Karpas-422 (cell line): ENCODE results near the gene CEP57. TPM values are rescaled to one million over a fixed set of nuclear protein-coding genes. Genes with fewer than 3 reads are reported as not detected.
A peak's percentile ranks its signal among the peaks of the same experiment; 100 is the strongest.

ENCODE experiments used
- DNase-seq: peaks from one replicate; pipeline ENCODE4 v3.0.0-alpha.2; 2015
- H2AFZ ChIP-seq: fragments of 200-600 bp; sonication (generic); 2 replicates; pipeline ENCODE4 v1.6.1; 2014; ENCODE audit warnings: antibody characterized with exemption, low read length, mixed read lengths
- H3K27ac ChIP-seq: fragments of 200-600 bp; sonication (generic); 2 replicates; pipeline ENCODE4 v1.5.1; 2014; ENCODE audit warnings: mild to moderate bottlenecking, low read length, moderate library complexity
- H3K27me3 ChIP-seq: fragments of 200-600 bp; sonication (generic); 2 replicates; pipeline ENCODE4 v1.6.1; 2014; ENCODE audit warnings: low read length, mixed read lengths
- H3K36me3 ChIP-seq: fragments of 200-600 bp; sonication (generic); 2 replicates; pipeline ENCODE4 v1.6.1; 2014; ENCODE audit warnings: low read length, mixed read lengths; ENCODE audit not compliant: insufficient read depth
- H3K4me1 ChIP-seq: fragments of 200-600 bp; sonication (generic); 2 replicates; pipeline ENCODE4 v1.6.1; 2014; ENCODE audit warnings: mild to moderate bottlenecking, low read length, mixed read lengths
- H3K4me2 ChIP-seq: fragments of 200-600 bp; sonication (generic); 2 replicates; pipeline ENCODE4 v1.6.1; 2014; ENCODE audit warnings: low read length, low read depth, mild to moderate bottlenecking; ENCODE audit not compliant: poor library complexity, severe bottlenecking
- H3K4me3 ChIP-seq: fragments of 200-600 bp; sonication (generic); 2 replicates; pipeline ENCODE4 v1.5.1; 2014; ENCODE audit warnings: mild to moderate bottlenecking, antibody characterized with exemption, low read length, mixed read lengths
- H3K79me2 ChIP-seq: fragments of 200-600 bp; sonication (generic); 2 replicates; pipeline ENCODE4 v1.6.1; 2014; ENCODE audit warnings: mild to moderate bottlenecking, low read length, mixed read lengths
- H3K9ac ChIP-seq: fragments of 200-600 bp; sonication (generic); 2 replicates; pipeline ENCODE4 v1.6.0; 2014; ENCODE audit warnings: low read length
- H3K9me2 ChIP-seq: fragments of 200-600 bp; sonication (generic), shearing (Covaris generic); replicated peaks from 2 replicates; pipeline ENCODE4 v1.6.0; 2014; ENCODE audit warnings: mild to moderate bottlenecking, low read length, moderate library complexity; ENCODE audit not compliant: insufficient read depth
- H3K9me3 ChIP-seq: fragments of 300-700, 200-600 bp; sonication (generic); 2 replicates; pipeline ENCODE4 v1.6.1; 2014; ENCODE audit warnings: low read length, mixed read lengths
- H4K20me1 ChIP-seq: fragments of 200-600 bp; sonication (generic); 2 replicates; pipeline ENCODE4 v1.6.1; 2014; ENCODE audit warnings: mild to moderate bottlenecking, antibody characterized with exemption, low read length, low read depth; ENCODE audit not compliant: insufficient read depth
- total RNA-seq: library from RNA; depleted of rRNA; stranded (reverse); fragments of >200 nt; shearing (Covaris generic); gene quantifications from 2 replicates; pipeline ENCODE4 v1.2.3, GENCODE V29; 2014; ENCODE audit warnings: low replicate concordance

Gene CEP57
- total RNA-seq, 1 experiment from 2014 or later: 190 TPM

- Histone ChIP-seq H4K20me1 (no peaks in the 10 kb centered on the region), H3K4me1 (peaks cover 6% of the 10 kb centered on the region), H3K27me3 (no peaks in the 10 kb centered on the region), H3K27ac (no peak overlapping the region), H3K4me3 (no peak overlapping the region), H2AFZ (no peak overlapping the region), H3K36me3 (peaks cover 84% of the 10 kb centered on the region), H3K9ac (no peak overlapping the region), H3K9me3 (no peaks in the 10 kb centered on the region), H3K9me2 (no peaks in the 10 kb centered on the region), H3K79me2 (peaks cover 21% of the 10 kb centered on the region), H3K4me2 (no peak overlapping the region)
- no peak for DNase-seq
Observed at GRCh38 chr11:95829580-95830259, 39.4 kb downstream of the CEP57 start.

DNA sequence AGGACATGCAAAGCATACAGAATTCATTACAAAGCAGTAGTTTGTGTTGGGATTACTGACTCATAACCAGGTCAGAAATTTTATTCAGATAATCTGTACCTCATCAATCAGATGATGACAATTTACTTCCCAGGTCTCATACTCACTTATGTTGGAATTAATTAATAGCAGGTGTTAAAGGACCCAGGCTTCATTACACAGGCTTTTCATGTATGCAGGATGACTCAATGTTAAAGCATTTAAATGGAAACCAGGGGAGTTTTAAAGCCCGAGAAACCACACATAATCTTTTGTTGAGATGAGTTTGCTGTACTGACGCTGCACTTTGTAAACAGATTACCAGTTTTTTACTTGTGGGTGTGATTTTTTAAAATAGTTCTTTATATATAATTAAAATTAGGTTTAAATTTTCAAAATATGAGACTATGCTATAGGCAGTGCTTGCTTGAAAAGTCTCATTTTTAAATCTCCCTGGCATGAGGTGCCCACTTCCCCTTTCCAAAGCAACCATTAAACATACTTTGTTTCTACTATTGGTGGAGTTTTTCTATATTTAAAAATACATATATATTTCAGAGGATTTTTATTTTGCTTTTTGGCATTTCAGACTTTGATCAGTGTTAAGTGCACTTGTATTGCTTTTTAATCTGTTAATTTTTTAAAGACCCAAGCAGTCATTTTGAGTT is 41.0 kb downstream of the CEP57 start:
- Histone ChIP-seq H3K4me3 (no peak overlapping the region), H4K20me1 (no peaks in the 10 kb centered on the region), H3K27ac (peak overlapping the region; percentile 28), H3K79me2 (peaks cover 21% of the 10 kb centered on the region), H3K27me3 (no peaks in the 10 kb centered on the region), H3K4me2 (no peak overlapping the region), H2AFZ (no peak overlapping the region), H3K9me2 (no peaks in the 10 kb centered on the region), H3K4me1 (peaks cover 6% of the 10 kb centered on the region), H3K36me3 (peaks cover 86% of the 10 kb centered on the region), H3K9ac (no peak overlapping the region), H3K9me3 (no peaks in the 10 kb centered on the region)
- DNase-seq: peak; percentile 64

DNA sequence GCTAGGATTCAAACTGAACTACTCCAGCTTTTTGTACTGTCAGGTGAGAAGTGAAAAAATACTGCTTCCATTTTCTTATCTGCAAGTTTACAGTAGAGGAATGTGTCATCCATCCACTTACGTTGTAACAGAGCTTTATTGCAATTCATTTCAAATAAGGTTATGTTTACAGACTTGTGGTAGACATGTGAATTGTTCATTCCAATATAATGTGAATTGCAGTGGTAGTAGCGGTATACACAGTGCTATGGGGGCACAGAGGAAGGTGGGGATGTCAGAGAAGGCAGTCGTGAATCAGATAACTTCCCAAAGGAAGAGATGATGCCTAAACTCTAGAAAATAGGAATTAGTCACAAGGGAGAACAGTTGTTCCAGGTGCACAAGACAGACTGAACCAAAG is 42.5 kb downstream of the CEP57 start:
- H3K9me2 ChIP-seq: no peaks in the 10 kb centered on the region
- H3K9ac ChIP-seq: no peak overlapping the region
- peaks cover 87% of the 10 kb centered on the region for H3K36me3 ChIP-seq
- peaks cover 27% of the 10 kb centered on the region for H3K79me2 ChIP-seq
- H3K27me3 ChIP-seq: no peaks in the 10 kb centered on the region
- no peak overlapping the region for H3K27ac ChIP-seq
- no peak overlapping the region for H2AFZ ChIP-seq
- H3K4me2 ChIP-seq: no peak overlapping the region
- DNase-seq: no peak
- no peak overlapping the region for H3K4me3 ChIP-seq
- no peaks in the 10 kb centered on the region for H4K20me1 ChIP-seq
- H3K9me3 ChIP-seq: no peaks in the 10 kb centered on the region
- peaks cover 6% of the 10 kb centered on the region for H3K4me1 ChIP-seq

GRCh38 chr11:95833378-95833777 is 43.1 kb downstream of the CEP57 start:
- no peak overlapping the region for H3K27ac ChIP-seq
- peaks cover 33% of the 10 kb centered on the region for H3K79me2 ChIP-seq
- H3K27me3 ChIP-seq: no peaks in the 10 kb centered on the region
- H3K36me3 ChIP-seq: peaks cover 87% of the 10 kb centered on the region
- H3K9ac ChIP-seq: no peak overlapping the region
- no peaks in the 10 kb centered on the region for H3K9me2 ChIP-seq
- no peak overlapping the region for H2AFZ ChIP-seq
- H3K4me1 ChIP-seq: peaks cover 6% of the 10 kb centered on the region
- no peaks in the 10 kb centered on the region for H3K9me3 ChIP-seq
- H4K20me1 ChIP-seq: no peaks in the 10 kb centered on the region
- H3K4me2 ChIP-seq: no peak overlapping the region
- DNase-seq: no peak
- H3K4me3 ChIP-seq: no peak overlapping the region

DNA sequence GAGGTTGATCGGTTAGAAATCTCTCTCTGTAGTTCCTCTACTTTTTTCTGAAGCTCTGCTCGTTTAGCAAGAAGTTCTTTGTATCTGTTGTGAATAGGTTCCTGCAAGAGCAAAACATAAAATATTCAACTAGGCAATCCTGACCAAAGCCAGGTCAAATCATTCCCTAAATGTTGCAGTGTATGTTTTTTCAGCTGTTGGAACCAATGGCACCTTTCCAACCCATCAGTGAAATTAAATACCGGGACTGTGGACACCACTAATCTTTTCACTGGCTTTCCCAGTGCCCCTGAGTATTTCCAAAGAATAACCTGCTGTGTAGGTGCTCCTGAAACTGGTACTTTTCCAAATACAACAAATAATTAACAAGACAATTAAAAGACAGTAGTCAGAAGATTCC is 45.1 kb downstream of the CEP57 start:
- no peak overlapping the region for H3K4me2 ChIP-seq
- no peaks in the 10 kb centered on the region for H3K27me3 ChIP-seq
- DNase-seq: no peak
- H3K79me2 ChIP-seq: peaks cover 42% of the 10 kb centered on the region
- H3K9me2 ChIP-seq: no peaks in the 10 kb centered on the region
- no peak overlapping the region for H3K9ac ChIP-seq
- peaks cover 90% of the 10 kb centered on the region for H3K36me3 ChIP-seq
- H3K4me3 ChIP-seq: no peak overlapping the region
- no peaks in the 10 kb centered on the region for H3K9me3 ChIP-seq
- H3K4me1 ChIP-seq: peaks cover 6% of the 10 kb centered on the region
- H3K27ac ChIP-seq: no peak overlapping the region
- H4K20me1 ChIP-seq: no peaks in the 10 kb centered on the region
- no peak overlapping the region for H2AFZ ChIP-seq

GRCh38 chr11:95835768-95836488 is 45.6 kb downstream of the CEP57 start:
- Histone ChIP-seq H3K4me3 (no peak overlapping the region), H3K27ac (no peak overlapping the region), H3K4me2 (no peak overlapping the region), H3K9ac (no peak overlapping the region), H3K4me1 (peaks cover 4% of the 10 kb centered on the region), H3K27me3 (no peaks in the 10 kb centered on the region), H3K9me2 (no peaks in the 10 kb centered on the region), H2AFZ (no peak overlapping the region), H3K9me3 (no peaks in the 10 kb centered on the region), H3K79me2 (peaks cover 42% of the 10 kb centered on the region), H4K20me1 (no peaks in the 10 kb centered on the region), H3K36me3 (peaks cover 93% of the 10 kb centered on the region)
- peak; percentile 90 for DNase-seq

GRCh38 chr11:95845167-95845566 is 54.9 kb downstream of the CEP57 start:
- DNase-seq: no peak
- Histone ChIP-seq H3K4me2 (no peak overlapping the region), H3K27ac (no peak overlapping the region), H3K9ac (no peak overlapping the region), H4K20me1 (no peaks in the 10 kb centered on the region), H3K4me1 (no peaks in the 10 kb centered on the region), H3K79me2 (0 out of 2 replicates have a peak, but pooled peaks cover 6% of the 10 kb centered on the region), H3K36me3 (peaks cover 64% of the 10 kb centered on the region), H3K4me3 (no peak overlapping the region), H3K27me3 (no peaks in the 10 kb centered on the region), H3K9me3 (no peaks in the 10 kb centered on the region), H3K9me2 (no peaks in the 10 kb centered on the region), H2AFZ (no peak overlapping the region)
